Breast epithelium (tissue), 4 donors: Measurements from ENCODE around the gene COL28A1. TPM values are rescaled to one million over a fixed set of nuclear protein-coding genes. Genes with fewer than 3 reads are reported as not detected.

Source experiments
- DNase-seq, 2 donors: peaks; one replicate each; pipeline ENCODE4 v3.0.0-alpha.2; 2019; ENCODE audit warnings: low spot score in 2 of 2
- H3K27ac ChIP-seq, 2 donors: fragments of 200-600 bp; sonication (generic) in 1 of 2; one replicate each; pipeline ENCODE4 v1.5.1; 2016 to 2019; ENCODE audit warnings: mild to moderate bottlenecking in 1 of 2
- H3K27me3 ChIP-seq, 2 donors: fragments of 200-600 bp; sonication (generic) in 1 of 2; one replicate each; pipeline versions ENCODE4 v1.5.1 to v1.6.0; 2017 to 2019; ENCODE audit warnings: control low read depth in 1 of 2, mild to moderate bottlenecking in 1 of 2
- H3K36me3 ChIP-seq: fragments of 200-600 bp; one replicate; pipeline ENCODE4 v1.5.1; 2019
- H3K4me1 ChIP-seq, 2 donors: fragments of 200-600 bp; sonication (generic); one replicate each; pipeline ENCODE4 v1.5.1; 2016 to 2019; ENCODE audit warnings: control low read depth in 1 of 2
- H3K4me3 ChIP-seq, 3 donors: fragments of 200-600 bp; sonication (generic); 1 replicate in 2 of 3; 2 replicates in 1 of 3; pipeline ENCODE4 v1.5.1; 2016 to 2019; ENCODE audit warnings: mild to moderate bottlenecking in 3 of 3, moderate library complexity in 2 of 3
- H3K9me3 ChIP-seq, 2 donors: fragments of 200-600 bp; sonication (generic) in 1 of 2; one replicate each; pipeline ENCODE4 v1.5.1; 2016 to 2019; ENCODE audit warnings: control low read depth in 1 of 2
- CTCF ChIP-seq, 3 donors: fragments of 450-650 bp; IDR thresholded peaks; one replicate each; pipeline ENCODE4 v1.5.1; 2016 to 2017; ENCODE audit warnings: antibody characterized with exemption in 3 of 3, mild to moderate bottlenecking in 3 of 3, moderate library complexity in 3 of 3
- POLR2A ChIP-seq: fragments of 450-650 bp; IDR thresholded peaks from one replicate; pipeline ENCODE4 v1.6.1; 2016; ENCODE audit warnings: antibody characterized with exemption, mild to moderate bottlenecking, moderate library complexity
- POLR2AphosphoS5 ChIP-seq, 3 donors: sonication (generic); formaldehyde crosslinking; IDR thresholded peaks; one replicate each; pipeline ENCODE4 v1.6.1; 2017; ENCODE audit warnings: antibody characterized with exemption in 3 of 3
- intact Hi-C: fragments of 100-400 bp; cut with DNase I; formaldehyde crosslinking; loops from one replicate; pipeline ENCODE4 v1.15.1; 2023; ENCODE audit warnings: low total_unique reads
- total RNA-seq, 3 donors: library from RNA; depleted of rRNA; stranded (reverse); fragments of >200 nt; gene quantifications; one replicate each; pipeline ENCODE4 v1.1.0, GENCODE V29; 2016

COL28A1 gene
- total RNA-seq, 3 donors from 2014 or later, result 1.1 to 5.7 (median 4.9) TPM

GRCh38 chr7:7449055-7449454, 86.6 kb downstream of the COL28A1 start:
- TF ChIP-seq POLR2AphosphoS5 (IDR thresholded peaks at IDR 0.05) (no peak), CTCF (IDR thresholded peaks at IDR 0.05) (no peak), POLR2A (no peak)
- intact Hi-C loops, result no loop called here

DNA sequence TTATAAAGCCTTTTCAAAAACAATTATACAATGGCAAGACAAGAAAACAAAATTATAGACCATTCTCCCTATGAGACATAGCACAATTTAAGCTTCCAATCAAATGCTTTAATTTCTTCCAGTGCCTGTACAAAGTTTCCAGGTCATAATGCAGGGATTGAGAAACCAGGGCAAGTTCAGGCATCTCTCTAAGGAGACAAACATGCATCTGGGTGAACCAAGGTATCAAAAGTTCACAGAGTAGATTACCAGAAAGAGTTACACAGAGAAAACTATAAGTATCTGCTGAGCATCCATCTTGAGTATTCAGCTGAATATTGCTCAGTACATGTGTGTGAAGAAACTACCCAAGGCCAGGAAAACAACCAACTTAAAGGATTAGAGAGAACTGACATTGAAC, 89.1 kb downstream of the COL28A1 start:
- no peak for TF ChIP-seq POLR2A
- TF ChIP-seq POLR2AphosphoS5 (IDR thresholded peaks at IDR 0.05), result no peak
- no peak for TF ChIP-seq CTCF (IDR thresholded peaks at IDR 0.05)
- Histone ChIP-seq H3K27ac (no peak overlapping the region), H3K4me3 (no peak overlapping the region), H3K36me3 (no peaks in the 10 kb centered on the region), H3K4me1 (no peaks in the 10 kb centered on the region), H3K27me3 (no peaks in the 10 kb centered on the region), H3K9me3 (peaks cover 0 to 15% of the 10 kb centered on the region in 2 donors)
- intact Hi-C loops, result no loop called here
- DNase-seq, result no peak

More at GRCh38 chr7:7449055-7449454, 86.6 kb downstream of the COL28A1 start:
- Histone ChIP-seq H3K9me3 (peaks cover 0 to 15% of the 10 kb centered on the region in 2 donors), H3K27ac (no peak overlapping the region), H3K4me1 (no peaks in the 10 kb centered on the region), H3K36me3 (no peaks in the 10 kb centered on the region), H3K4me3 (no peak overlapping the region), H3K27me3 (no peaks in the 10 kb centered on the region)
- no peak for DNase-seq

GRCh38 chr7:7443806-7444350, 91.8 kb downstream of the COL28A1 start:
- Histone ChIP-seq H3K27me3 (no peaks in the 10 kb centered on the region), H3K4me1 (no peaks in the 10 kb centered on the region), H3K4me3 (no peak overlapping the region), H3K36me3 (no peaks in the 10 kb centered on the region), H3K9me3 (peaks cover 0 to 9% of the 10 kb centered on the region in 2 donors), H3K27ac (no peak overlapping the region)
- no peak for TF ChIP-seq POLR2A
- intact Hi-C loops, result no loop called here
- DNase-seq, result no peak

GRCh38 chr7:7439564-7439963, 96.1 kb downstream of the COL28A1 start:
- H3K4me1 ChIP-seq, result no peaks in the 10 kb centered on the region
- intact Hi-C loops, result no loop called here
- H3K36me3 ChIP-seq, result no peaks in the 10 kb centered on the region
- H3K4me3 ChIP-seq, result no peak overlapping the region
- no peak overlapping the region for H3K27ac ChIP-seq
- no peaks in the 10 kb centered on the region for H3K27me3 ChIP-seq
- DNase-seq, result no peak
- TF ChIP-seq CTCF (IDR thresholded peaks at IDR 0.05), result no peak
- TF ChIP-seq POLR2AphosphoS5 (IDR thresholded peaks at IDR 0.05), result no peak
- TF ChIP-seq POLR2A, result no peak
- H3K9me3 ChIP-seq, result no peaks in the 10 kb centered on the region

DNA sequence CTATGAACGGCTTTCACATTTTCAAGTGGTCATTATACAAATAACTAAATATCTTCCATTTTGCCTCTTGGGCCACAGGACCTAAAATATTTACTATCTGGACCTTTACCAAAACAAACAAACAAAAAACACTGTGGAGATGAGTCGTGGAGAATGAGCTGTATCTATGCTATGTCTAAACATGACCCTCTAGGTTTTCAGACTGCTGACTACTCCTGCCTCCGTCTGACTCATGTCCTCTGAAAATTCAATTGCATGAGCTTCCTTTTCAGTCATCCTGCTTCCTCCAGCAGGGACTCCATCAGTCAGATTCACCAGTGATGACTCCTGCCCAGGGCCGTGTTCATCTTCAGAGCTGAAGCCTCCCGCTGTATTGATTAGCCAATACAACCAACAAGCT, 96.8 kb downstream of the COL28A1 start:
- intact Hi-C loops, result no loop called here

More for the DNA sequence above, 96.8 kb downstream of the COL28A1 start:
- TF ChIP-seq POLR2AphosphoS5 (IDR thresholded peaks at IDR 0.05) (no peak), POLR2A (no peak), CTCF (IDR thresholded peaks at IDR 0.05) (no peak)
- no peak overlapping the region for H3K4me3 ChIP-seq
- no peaks in the 10 kb centered on the region for H3K9me3 ChIP-seq
- H3K4me1 ChIP-seq, result no peaks in the 10 kb centered on the region
- H3K27ac ChIP-seq, result no peak overlapping the region
- no peaks in the 10 kb centered on the region for H3K27me3 ChIP-seq
- no peaks in the 10 kb centered on the region for H3K36me3 ChIP-seq
- no peak for DNase-seq
